ENCODE data around the gene HASPIN.
"Not testable (repeated sequence)": the region's sequence is repeated elsewhere in the genome, so short reads cannot be mapped to it uniquely, and the experiment has no call there.

Gene HASPIN

DNA sequence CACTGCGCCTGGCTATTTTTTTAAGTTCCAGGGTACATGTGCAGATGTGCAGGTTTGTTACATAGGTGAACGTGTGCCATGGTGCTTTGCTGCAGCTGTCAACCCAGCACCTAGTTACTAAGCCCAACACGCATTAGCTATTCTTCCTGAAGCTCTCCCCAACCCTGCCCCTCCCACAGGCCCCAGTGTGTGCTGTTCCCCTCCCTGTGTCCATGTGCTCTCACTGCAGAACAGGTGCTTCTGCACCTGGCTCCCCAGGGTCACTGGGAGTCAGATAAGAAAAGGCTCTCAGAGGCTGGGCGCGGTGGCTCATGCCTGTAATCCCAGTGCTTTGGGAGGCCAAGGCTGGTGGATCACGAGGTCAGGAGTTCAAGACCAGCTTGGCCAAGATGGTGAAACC is 6.2 kb downstream of the HASPIN start:
- H2AFZ ChIP-seq (ENCODE audit: low read depth, low read length), result no peak overlapping the region
- no peak overlapping the region for H3K4me3 ChIP-seq (ENCODE audit: low read length)
- peaks cover 25% of the 10 kb centered on the region for H3K36me3 ChIP-seq (ENCODE audit: insufficient read depth, low read length)

DNA sequence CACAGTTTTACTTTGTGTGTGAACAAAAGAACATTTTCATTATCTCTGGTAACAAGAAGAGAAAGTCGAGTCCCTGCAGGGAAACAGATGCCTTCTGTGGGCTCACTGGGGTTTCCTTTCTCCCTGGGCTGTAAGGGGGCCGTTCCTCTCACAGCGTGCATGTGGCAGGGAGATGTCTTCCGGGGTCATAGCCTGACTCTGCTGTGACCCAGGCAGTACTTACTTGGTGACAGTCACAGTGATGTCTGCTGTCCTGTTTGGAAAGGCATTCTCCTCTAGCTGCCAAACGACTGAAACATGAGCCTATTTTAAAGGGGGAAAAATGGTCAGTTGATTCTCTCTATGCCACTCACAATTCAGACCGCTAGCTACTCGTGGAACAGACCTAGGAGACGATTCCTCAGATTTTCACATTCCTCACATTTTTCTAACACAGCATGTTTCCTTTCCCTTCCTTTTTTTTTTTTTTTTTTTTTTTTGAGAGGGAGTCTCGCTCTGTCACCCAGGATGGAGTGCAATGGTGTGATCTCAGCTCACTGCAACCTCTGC is 7.3 kb downstream of the HASPIN start:
- H2AFZ ChIP-seq (ENCODE audit: low read depth, low read length), result no peak overlapping the region
- H3K4me3 ChIP-seq (ENCODE audit: low read length), result no peak overlapping the region
- peaks cover 16% of the 10 kb centered on the region for H3K36me3 ChIP-seq (ENCODE audit: insufficient read depth, low read length)
- H3K4me1 ChIP-seq (ENCODE audit: insufficient read depth, low read length), result peaks cover 4% of the 10 kb centered on the region
- H3K9me3 ChIP-seq (ENCODE audit: low read length), result no peaks in the 10 kb centered on the region
- no peaks in the 10 kb centered on the region for H3K27me3 ChIP-seq (ENCODE audit: insufficient read depth, low read length)

More for the DNA sequence above, 6.2 kb downstream of the HASPIN start:
- Histone ChIP-seq H3K9me3 (ENCODE audit: low read length) (no peaks in the 10 kb centered on the region), H3K4me1 (ENCODE audit: insufficient read depth, low read length) (peaks cover 12% of the 10 kb centered on the region), H3K27me3 (ENCODE audit: insufficient read depth, low read length) (no peaks in the 10 kb centered on the region)

DNA sequence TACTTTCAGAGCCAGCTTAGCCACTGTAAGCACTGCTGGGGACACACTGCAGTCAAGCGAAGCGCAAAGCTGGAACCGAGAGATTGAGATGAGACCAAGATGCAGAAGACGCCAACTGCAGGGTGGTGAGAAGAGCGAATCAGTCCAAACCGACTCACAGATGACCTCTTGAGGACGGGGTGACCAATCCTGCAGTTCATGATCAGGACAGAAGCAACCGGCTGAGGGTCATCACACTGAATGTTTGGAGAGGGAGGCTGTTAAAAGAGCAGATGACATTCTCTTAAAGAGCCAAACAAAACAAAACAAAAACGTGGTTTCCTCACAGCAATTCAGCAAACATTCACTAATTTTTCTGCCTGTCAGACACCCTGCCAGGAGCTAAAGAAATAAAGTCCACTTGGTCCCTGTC is 8.5 kb downstream of the HASPIN start:
- peaks cover 10% of the 10 kb centered on the region for H3K36me3 ChIP-seq (ENCODE audit: insufficient read depth, low read length)
- H2AFZ ChIP-seq (ENCODE audit: low read depth, low read length), result no peak overlapping the region
- H3K4me3 ChIP-seq (ENCODE audit: low read length), result no peak overlapping the region
- H3K27me3 ChIP-seq (ENCODE audit: insufficient read depth, low read length), result no peaks in the 10 kb centered on the region
- H3K4me1 ChIP-seq (ENCODE audit: insufficient read depth, low read length), result peaks cover 4% of the 10 kb centered on the region
- H3K9me3 ChIP-seq (ENCODE audit: low read length), result no peaks in the 10 kb centered on the region

DNA sequence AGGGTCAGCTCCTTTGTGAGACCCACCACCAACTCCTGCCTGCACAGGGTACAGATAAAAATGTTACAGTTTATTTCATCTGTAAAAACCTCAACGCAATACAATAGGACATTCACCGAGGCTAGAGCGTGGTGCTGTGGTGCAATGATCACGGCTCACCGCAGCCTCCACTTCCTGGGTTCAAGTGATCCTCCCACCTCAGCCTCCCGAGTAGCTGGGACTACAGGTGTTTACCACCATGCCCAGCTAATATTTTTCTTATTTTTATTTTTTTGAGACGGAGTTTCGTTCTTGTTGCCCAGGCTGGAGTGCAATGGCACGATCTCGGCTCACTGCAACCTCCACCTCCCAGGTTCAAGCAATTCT is 11.2 kb downstream of the HASPIN start:
- H3K36me3 ChIP-seq (ENCODE audit: insufficient read depth, low read length); H3K27me3 ChIP-seq (ENCODE audit: insufficient read depth, low read length); H3K9me3 ChIP-seq (ENCODE audit: low read length); H3K4me3 ChIP-seq (ENCODE audit: low read length); H2AFZ ChIP-seq (ENCODE audit: low read depth, low read length): not testable (repeated sequence)
- peaks cover 14% of the 10 kb centered on the region for H3K4me1 ChIP-seq (ENCODE audit: insufficient read depth, low read length)

DNA sequence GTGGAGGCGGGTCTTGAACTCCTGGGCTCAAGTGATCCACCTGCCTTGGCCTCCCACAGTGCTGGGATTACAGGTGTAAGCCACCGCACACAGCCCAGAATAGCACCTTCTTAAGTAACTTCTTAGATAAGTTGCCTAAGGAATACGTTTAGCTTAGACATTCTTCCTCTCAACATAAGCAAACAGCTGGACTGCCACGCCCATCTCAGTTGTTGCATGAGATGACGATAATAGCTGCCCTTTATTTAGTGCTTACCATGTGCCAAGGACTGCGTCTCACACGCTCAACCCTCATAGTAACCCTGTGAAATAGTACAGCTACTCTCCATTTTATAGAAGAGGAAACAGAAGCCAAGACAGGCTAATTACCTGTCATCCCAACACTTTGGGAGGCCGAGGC is 11.8 kb downstream of the HASPIN start:
- Histone ChIP-seq H3K27me3 (ENCODE audit: insufficient read depth, low read length) (no peaks in the 10 kb centered on the region), H3K9me3 (ENCODE audit: low read length) (no peaks in the 10 kb centered on the region), H2AFZ (ENCODE audit: low read depth, low read length) (no peak overlapping the region), H3K4me3 (ENCODE audit: low read length) (no peak overlapping the region), H3K4me1 (ENCODE audit: insufficient read depth, low read length) (peaks cover 14% of the 10 kb centered on the region), H3K36me3 (ENCODE audit: insufficient read depth, low read length) (no peaks in the 10 kb centered on the region)

DNA sequence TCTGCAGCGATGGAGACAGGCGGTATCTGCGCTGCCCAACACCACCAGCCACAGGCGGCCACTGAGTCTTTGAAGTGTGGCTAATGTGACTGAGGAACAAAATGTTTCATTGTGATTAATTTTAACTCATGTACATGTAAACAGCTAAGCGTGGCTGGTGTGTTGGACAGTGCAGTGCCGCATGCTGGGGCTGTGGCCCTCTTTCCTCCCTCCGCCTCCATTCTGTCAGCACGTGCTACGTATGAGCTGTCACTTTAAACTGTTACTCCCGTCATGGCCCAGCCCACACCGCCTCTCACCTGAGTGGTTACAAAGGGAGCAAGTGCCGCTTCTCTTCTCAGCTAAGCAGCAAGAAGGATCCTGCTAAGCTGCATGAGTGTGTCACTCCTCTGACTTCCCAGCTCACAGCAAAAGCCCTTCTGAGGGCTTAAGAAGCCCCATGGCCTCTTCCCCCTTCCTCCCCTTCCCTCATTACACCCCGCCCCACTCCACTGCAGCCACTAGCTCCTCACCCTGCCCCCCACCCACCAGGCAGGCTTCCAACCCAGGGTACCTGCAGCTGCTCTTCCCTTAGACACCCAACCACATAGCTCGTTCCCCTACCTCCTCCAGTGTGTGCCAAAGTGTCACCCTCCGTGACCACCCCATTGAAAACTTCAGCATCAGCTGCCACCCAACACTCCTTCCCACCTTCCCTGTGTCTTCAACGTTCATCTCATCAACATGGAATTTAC is 15.0 kb downstream of the HASPIN start:
- no peaks in the 10 kb centered on the region for H3K9me3 ChIP-seq (ENCODE audit: low read length)
- no peak overlapping the region for H3K4me3 ChIP-seq (ENCODE audit: low read length)
- H3K4me1 ChIP-seq (ENCODE audit: insufficient read depth, low read length), result peaks cover 10% of the 10 kb centered on the region
- no peaks in the 10 kb centered on the region for H3K36me3 ChIP-seq (ENCODE audit: insufficient read depth, low read length)
- H2AFZ ChIP-seq (ENCODE audit: low read depth, low read length), result no peak overlapping the region
- H3K27me3 ChIP-seq (ENCODE audit: insufficient read depth, low read length), result no peaks in the 10 kb centered on the region

DNA sequence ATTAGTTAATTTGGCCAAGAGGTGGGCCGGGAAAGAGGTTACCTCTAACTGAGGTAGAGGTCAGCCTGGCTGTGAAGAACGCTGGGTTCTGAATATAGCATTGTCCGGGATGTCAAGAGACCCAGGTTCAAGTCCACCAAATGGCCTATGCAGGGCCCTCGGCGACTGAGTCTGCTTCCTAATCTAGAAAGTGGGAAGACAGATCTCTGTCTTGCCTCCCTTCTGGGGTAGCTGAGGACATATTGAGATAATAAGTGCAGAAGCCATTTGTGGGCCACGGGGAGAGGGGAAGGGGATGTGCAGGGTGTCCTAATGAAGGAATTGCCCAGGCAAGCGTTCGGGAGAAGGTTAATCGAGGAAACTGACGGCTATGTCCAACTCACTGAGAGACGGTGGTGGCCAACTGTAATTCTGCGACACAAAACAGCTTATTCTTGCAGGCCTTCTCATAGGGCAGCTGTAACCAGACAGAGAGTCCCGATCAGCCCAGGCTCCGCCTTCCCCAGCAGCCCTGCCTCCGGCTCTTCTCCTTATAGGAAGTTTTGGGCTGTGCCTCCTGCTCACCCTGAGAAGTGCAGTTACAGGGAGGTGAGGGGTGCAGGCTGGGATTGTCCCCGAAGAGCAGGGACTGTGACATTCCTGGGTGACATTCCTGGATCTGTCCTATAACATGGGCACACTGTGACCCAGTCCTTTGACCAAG is 15.9 kb downstream of the HASPIN start:
- H3K9me3 ChIP-seq (ENCODE audit: low read length), result no peaks in the 10 kb centered on the region

DNA sequence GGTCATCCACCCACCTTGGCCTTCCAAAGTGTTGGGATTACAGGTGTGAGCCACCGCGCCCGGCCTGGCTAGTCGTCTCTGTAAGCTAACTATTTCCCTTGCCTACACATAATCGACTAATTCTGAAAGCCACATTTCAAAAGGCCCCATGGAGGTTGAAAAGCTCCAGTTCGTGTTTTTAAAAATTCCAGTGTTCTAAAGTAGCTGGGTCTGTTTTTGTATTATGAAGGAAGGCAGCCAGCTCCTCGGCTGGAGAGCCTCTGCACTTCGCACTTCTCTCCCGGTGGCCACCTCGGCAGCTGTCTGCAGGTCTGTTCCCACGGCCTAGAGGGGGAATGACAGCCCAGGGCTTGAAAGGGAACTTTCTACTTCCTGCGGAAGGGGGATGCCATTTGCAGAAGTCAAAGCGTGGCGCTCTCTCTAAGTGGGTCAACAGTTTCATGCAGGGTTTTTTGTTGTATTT is 16.9 kb downstream of the HASPIN start:
- Histone ChIP-seq H3K4me3 (ENCODE audit: low read length) (no peak overlapping the region), H3K9me3 (ENCODE audit: low read length) (no peaks in the 10 kb centered on the region), H3K36me3 (ENCODE audit: insufficient read depth, low read length) (no peaks in the 10 kb centered on the region)

More for the DNA sequence above, 15.9 kb downstream of the HASPIN start:
- no peaks in the 10 kb centered on the region for H3K27me3 ChIP-seq (ENCODE audit: insufficient read depth, low read length)
- H3K4me3 ChIP-seq (ENCODE audit: low read length), result no peak overlapping the region
- H2AFZ ChIP-seq (ENCODE audit: low read depth, low read length), result no peak overlapping the region
- H3K4me1 ChIP-seq (ENCODE audit: insufficient read depth, low read length), result peaks cover 10% of the 10 kb centered on the region
- no peaks in the 10 kb centered on the region for H3K36me3 ChIP-seq (ENCODE audit: insufficient read depth, low read length)

DNA sequence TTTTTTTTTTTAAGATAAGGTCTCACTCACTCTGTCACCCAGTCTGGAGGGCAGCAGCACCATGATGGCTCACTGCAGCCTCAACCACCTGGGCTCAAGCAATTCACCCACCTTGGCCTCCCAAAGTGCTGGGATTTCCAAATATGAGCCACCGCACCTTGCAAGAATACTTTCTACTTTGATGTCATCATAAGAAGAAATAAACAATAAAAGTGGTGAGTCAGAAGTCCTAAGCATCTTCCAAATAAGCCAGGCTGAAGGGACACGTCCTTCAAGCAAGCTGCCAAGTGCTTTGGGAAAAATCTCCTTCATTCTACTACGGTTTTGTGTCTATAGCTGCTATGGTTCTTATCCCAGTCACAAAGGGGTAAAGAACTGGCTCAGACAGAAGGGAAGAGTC is 20.3 kb downstream of the HASPIN start:
- H3K4me1 ChIP-seq (ENCODE audit: insufficient read depth, low read length), result no peaks in the 10 kb centered on the region
- no peaks in the 10 kb centered on the region for H3K36me3 ChIP-seq (ENCODE audit: insufficient read depth, low read length)
- no peaks in the 10 kb centered on the region for H3K9me3 ChIP-seq (ENCODE audit: low read length)
- H2AFZ ChIP-seq (ENCODE audit: low read depth, low read length), result no peak overlapping the region
- H3K27me3 ChIP-seq (ENCODE audit: insufficient read depth, low read length), result no peaks in the 10 kb centered on the region
- no peak overlapping the region for H3K4me3 ChIP-seq (ENCODE audit: low read length)

More for the DNA sequence above, 16.9 kb downstream of the HASPIN start:
- Histone ChIP-seq H2AFZ (ENCODE audit: low read depth, low read length) (no peak overlapping the region), H3K27me3 (ENCODE audit: insufficient read depth, low read length) (no peaks in the 10 kb centered on the region), H3K4me1 (ENCODE audit: insufficient read depth, low read length) (peaks cover 10% of the 10 kb centered on the region)

DNA sequence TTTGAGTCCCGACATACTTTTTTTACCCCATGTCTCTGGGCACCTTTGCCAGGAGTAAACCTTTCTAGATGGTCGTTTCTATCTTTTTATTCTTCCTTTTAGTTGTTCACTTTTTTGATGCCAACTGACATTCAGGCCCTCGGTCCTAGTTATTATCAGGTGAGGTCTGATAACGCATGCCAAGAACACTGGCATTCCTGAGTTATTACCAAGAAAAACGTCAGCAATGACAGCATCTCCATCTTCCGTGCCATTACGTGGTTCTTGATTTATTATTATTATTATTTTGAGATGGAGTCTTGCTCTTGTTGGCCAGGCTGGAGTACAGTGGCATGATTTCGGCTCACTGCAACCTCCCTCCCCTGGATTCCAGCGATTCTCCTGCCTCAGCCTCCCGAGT is 21.4 kb downstream of the HASPIN start:
- Histone ChIP-seq H3K4me1 (ENCODE audit: insufficient read depth, low read length) (no peaks in the 10 kb centered on the region), H3K9me3 (ENCODE audit: low read length) (no peaks in the 10 kb centered on the region), H2AFZ (ENCODE audit: low read depth, low read length) (no peak overlapping the region)

DNA sequence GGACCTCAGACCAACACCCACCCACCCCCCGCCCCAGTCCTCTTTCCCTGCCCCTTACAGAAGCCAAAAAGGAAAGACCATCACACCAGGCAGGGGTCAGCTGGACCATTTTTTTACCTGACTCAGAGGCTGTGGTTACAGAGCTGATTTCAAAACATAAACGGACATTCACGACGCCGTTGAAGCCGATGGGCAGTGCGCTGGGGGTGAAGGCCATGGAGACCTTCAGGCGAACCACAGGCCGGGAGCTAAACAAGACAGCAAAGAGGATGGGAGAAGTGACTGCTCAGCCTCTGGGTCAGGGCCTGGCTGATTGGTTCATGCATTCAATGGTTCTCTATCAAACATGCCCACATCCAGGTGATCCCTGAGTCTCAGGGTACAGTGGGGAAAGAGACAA is 24.1 kb downstream of the HASPIN start:
- no peaks in the 10 kb centered on the region for H3K36me3 ChIP-seq (ENCODE audit: insufficient read depth, low read length)
- H3K27me3 ChIP-seq (ENCODE audit: insufficient read depth, low read length), result peaks cover 10% of the 10 kb centered on the region
- no peaks in the 10 kb centered on the region for H3K9me3 ChIP-seq (ENCODE audit: low read length)
- no peak overlapping the region for H3K4me3 ChIP-seq (ENCODE audit: low read length)
- H2AFZ ChIP-seq (ENCODE audit: low read depth, low read length), result no peak overlapping the region
- H3K4me1 ChIP-seq (ENCODE audit: insufficient read depth, low read length), result no peaks in the 10 kb centered on the region

More for the DNA sequence above, 21.4 kb downstream of the HASPIN start:
- Histone ChIP-seq H3K27me3 (ENCODE audit: insufficient read depth, low read length) (no peaks in the 10 kb centered on the region), H3K36me3 (ENCODE audit: insufficient read depth, low read length) (no peaks in the 10 kb centered on the region), H3K4me3 (ENCODE audit: low read length) (no peak overlapping the region)

DNA sequence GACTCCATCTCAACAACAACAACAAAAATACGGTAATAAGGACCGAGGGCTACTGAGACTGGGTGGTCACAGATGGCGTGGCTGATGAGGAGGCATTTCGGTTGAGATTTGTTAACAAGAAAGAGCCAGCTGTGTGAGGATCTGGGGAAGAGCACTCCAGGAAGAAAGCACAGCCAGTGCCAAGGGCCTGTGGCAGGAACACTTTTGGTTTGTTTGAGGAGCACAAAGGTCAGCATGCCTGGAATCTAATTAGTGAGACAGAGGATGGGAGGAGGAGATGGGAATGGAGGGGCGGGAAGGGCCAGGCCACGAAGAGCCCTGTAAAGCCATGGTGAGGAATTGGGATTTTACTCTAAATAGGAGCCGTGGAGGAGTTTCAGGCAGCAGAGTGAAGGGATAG is 24.9 kb downstream of the HASPIN start:
- Histone ChIP-seq H2AFZ (ENCODE audit: low read depth, low read length) (no peak overlapping the region), H3K36me3 (ENCODE audit: insufficient read depth, low read length) (no peaks in the 10 kb centered on the region), H3K4me3 (ENCODE audit: low read length) (no peak overlapping the region), H3K9me3 (ENCODE audit: low read length) (no peaks in the 10 kb centered on the region), H3K27me3 (ENCODE audit: insufficient read depth, low read length) (peaks cover 10% of the 10 kb centered on the region), H3K4me1 (ENCODE audit: insufficient read depth, low read length) (no peaks in the 10 kb centered on the region)

DNA sequence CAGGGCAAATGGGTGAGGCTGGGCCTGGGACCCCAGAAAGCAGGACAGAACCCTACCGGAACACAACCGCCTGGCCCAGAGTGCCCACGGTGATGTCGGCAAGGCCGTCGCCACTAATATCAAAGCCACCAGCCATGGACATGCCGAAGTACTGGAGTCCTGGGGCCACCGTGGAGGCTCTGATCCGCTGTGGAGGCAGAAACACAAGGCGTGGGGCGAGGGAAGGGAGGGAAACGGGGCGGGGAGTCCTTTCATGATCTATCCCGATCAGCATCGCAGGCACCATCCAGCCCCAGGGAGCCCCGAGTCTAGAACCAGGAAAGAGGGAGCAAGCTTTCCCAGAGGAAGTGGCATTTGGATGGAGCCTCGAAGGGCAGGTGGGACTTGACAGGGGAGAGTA is 26.6 kb downstream of the HASPIN start:
- H3K27me3 ChIP-seq (ENCODE audit: insufficient read depth, low read length), result peaks cover 14% of the 10 kb centered on the region
- no peak overlapping the region for H3K4me3 ChIP-seq (ENCODE audit: low read length)
- no peaks in the 10 kb centered on the region for H3K4me1 ChIP-seq (ENCODE audit: insufficient read depth, low read length)
- H3K36me3 ChIP-seq (ENCODE audit: insufficient read depth, low read length), result no peaks in the 10 kb centered on the region
- H2AFZ ChIP-seq (ENCODE audit: low read depth, low read length), result no peak overlapping the region
- no peaks in the 10 kb centered on the region for H3K9me3 ChIP-seq (ENCODE audit: low read length)

All from neuron (in vitro differentiated cells).